Sigmoid colon (tissue), 4 donors: Measurements from ENCODE around the gene NLRP9.

Source experiments
- POLR2A ChIP-seq, 2 donors: fragments of 450-650 bp; IDR thresholded peaks; one replicate each; pipeline ENCODE4 v1.6.1; 2016; ENCODE audit warnings: antibody characterized with exemption in 2 of 2, mild to moderate bottlenecking in 2 of 2, moderate library complexity in 2 of 2
- POLR2AphosphoS5 ChIP-seq, 4 donors: sonication (generic); formaldehyde crosslinking; IDR thresholded peaks; one replicate each; pipeline ENCODE4 v1.6.1; 2017; ENCODE audit warnings: antibody characterized with exemption in 4 of 4
- TF ChIP-seq, protein P1 (sequence below), 4 experiments: fragments of 450-650 bp in 3 of 4; fragments of 200-600 bp in 1 of 4; IDR thresholded peaks; one replicate each; pipeline ENCODE4 v1.5.1; 2016 to 2019; ENCODE audit warnings: antibody characterized with exemption in 4 of 4, mild to moderate bottlenecking in 3 of 4, moderate library complexity in 2 of 4

DNA sequence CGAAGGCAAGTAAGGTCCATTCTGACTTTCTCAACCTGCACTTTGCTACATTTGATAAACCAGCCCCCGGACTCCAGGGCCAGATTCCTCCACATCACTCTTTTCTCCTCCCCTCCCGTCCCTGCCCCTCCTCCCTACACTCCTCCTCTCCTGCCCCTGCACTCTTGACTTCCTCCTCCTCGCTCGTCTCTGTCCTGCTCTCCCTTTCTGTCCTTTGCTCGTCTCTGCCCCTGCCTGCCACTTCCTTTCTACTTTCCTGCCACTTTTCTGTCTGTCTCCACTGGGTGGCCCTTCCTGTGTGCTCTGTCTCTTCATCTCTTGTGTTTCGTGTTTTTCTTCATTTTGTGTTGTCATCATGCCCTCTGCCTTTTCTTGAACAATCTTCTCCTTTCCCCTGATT lies 76.4 kb downstream of the NLRP9 start:
- TF ChIP-seq, protein P1, sequence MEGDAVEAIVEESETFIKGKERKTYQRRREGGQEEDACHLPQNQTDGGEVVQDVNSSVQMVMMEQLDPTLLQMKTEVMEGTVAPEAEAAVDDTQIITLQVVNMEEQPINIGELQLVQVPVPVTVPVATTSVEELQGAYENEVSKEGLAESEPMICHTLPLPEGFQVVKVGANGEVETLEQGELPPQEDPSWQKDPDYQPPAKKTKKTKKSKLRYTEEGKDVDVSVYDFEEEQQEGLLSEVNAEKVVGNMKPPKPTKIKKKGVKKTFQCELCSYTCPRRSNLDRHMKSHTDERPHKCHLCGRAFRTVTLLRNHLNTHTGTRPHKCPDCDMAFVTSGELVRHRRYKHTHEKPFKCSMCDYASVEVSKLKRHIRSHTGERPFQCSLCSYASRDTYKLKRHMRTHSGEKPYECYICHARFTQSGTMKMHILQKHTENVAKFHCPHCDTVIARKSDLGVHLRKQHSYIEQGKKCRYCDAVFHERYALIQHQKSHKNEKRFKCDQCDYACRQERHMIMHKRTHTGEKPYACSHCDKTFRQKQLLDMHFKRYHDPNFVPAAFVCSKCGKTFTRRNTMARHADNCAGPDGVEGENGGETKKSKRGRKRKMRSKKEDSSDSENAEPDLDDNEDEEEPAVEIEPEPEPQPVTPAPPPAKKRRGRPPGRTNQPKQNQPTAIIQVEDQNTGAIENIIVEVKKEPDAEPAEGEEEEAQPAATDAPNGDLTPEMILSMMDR (IDR thresholded peaks at IDR 0.05) = no peak
- TF ChIP-seq POLR2A (IDR thresholded peaks at IDR 0.05) (no peak), POLR2AphosphoS5 (IDR thresholded peaks at IDR 0.05) (no peak)
